CD4-positive, alpha-beta T cell treated with Interleukin-2 at 100 ng/mL for 4 hours (primary cell): ENCODE data around the gene ETFA.
A peak's percentile ranks its signal among the peaks of the same experiment; 100 is the strongest.

ENCODE experiments used
- DNase-seq: peaks from one replicate; pipeline ENCODE4 v3.0.0-alpha.2; 2020; ENCODE audit warnings: low spot score

The ETFA gene

GRCh38 chr15:76340198-76340802 lies 29.0 kb upstream of the ETFA start:
- no peak for DNase-seq

- no peak for DNase-seq
These were observed 28.3 kb upstream of the ETFA start for GRCh38 chr15:76339305-76340197.

GRCh38 chr15:76338486-76339304 lies 27.4 kb upstream of the ETFA start:
- no peak for DNase-seq

GRCh38 chr15:76337696-76338485 lies 26.6 kb upstream of the ETFA start:
- DNase-seq, result no peak

GRCh38 chr15:76337059-76337695 lies 25.9 kb upstream of the ETFA start:
- DNase-seq, result no peak

GRCh38 chr15:76336254-76337058 lies 25.2 kb upstream of the ETFA start, which contains the start of gene ISL2:
Gene ISL2 (plus strand): TSS chr15:76336773. CDS start chr15:76336884, 111 bp downstream.
- DNase-seq, result peak; percentile 54

GRCh38 chr15:76335307-76336253 lies 24.3 kb upstream of the ETFA start:
- no peak for DNase-seq

- no peak for DNase-seq
These were observed 23.4 kb upstream of the ETFA start for GRCh38 chr15:76334438-76335306.

- DNase-seq, result no peak
These were observed 22.6 kb upstream of the ETFA start for GRCh38 chr15:76333720-76334437.

- no peak for DNase-seq
These were observed 22.0 kb upstream of the ETFA start for GRCh38 chr15:76333309-76333708.

GRCh38 chr15:76332796-76333195 lies 21.5 kb upstream of the ETFA start:
- no peak for DNase-seq

- no peak for DNase-seq
These were observed 18.9 kb upstream of the ETFA start for GRCh38 chr15:76330080-76330680.

- DNase-seq, result no peak
These were observed 17.7 kb upstream of the ETFA start for GRCh38 chr15:76328958-76329357.

- DNase-seq, result no peak
These were observed 16.9 kb upstream of the ETFA start for GRCh38 chr15:76328106-76328696.

GRCh38 chr15:76327191-76328105 lies 16.2 kb upstream of the ETFA start:
- no peak for DNase-seq

GRCh38 chr15:76325704-76326103 lies 14.4 kb upstream of the ETFA start:
- DNase-seq, result no peak
